ENCODE data around the gene MICAL3.

Gene MICAL3

GRCh38 chr22:17779286-17780115 lies 244.9 kb downstream of the MICAL3 start:
- H3K4me3 ChIP-seq (ENCODE audit: low read depth in 1 of 5, low read length in 5 of 5) = no peak overlapping the region
- no peaks in the 10 kb centered on the region for H3K9me3 ChIP-seq (ENCODE audit: control insufficient read depth in 5 of 5, low read length in 5 of 5)
- H3K27me3 ChIP-seq (ENCODE audit: control insufficient read depth in 5 of 5, insufficient read depth in 4 of 5, low read length in 5 of 5) = peaks cover 0 to 12% (median 0%) of the 10 kb centered on the region in 5 donors
- no peak overlapping the region for H3K27ac ChIP-seq (ENCODE audit: low read depth, low read length)
- H3K4me1 ChIP-seq (ENCODE audit: control insufficient read depth in 5 of 5, insufficient read depth in 5 of 5, low read length in 5 of 5) = peaks cover 7 to 48% (median 20%) of the 10 kb centered on the region in 5 donors
- H3K36me3 ChIP-seq (ENCODE audit: control insufficient read depth in 5 of 5, insufficient read depth in 5 of 5, low read length in 5 of 5) = no peaks in the 10 kb centered on the region
- no peak overlapping the region for H3K9ac ChIP-seq (ENCODE audit: low read length in 5 of 5)

GRCh38 chr22:17778412-17778976 lies 245.9 kb downstream of the MICAL3 start:
- Histone ChIP-seq H3K27me3 (ENCODE audit: control insufficient read depth in 5 of 5, insufficient read depth in 4 of 5, low read length in 5 of 5) (peaks cover 0 to 12% (median 0%) of the 10 kb centered on the region in 5 donors), H3K4me1 (ENCODE audit: control insufficient read depth in 5 of 5, insufficient read depth in 5 of 5, low read length in 5 of 5) (peaks cover 7 to 51% (median 23%) of the 10 kb centered on the region in 5 donors), H3K27ac (ENCODE audit: low read depth, low read length) (no peak overlapping the region), H3K9me3 (ENCODE audit: control insufficient read depth in 5 of 5, low read length in 5 of 5) (no peaks in the 10 kb centered on the region), H3K4me3 (ENCODE audit: low read depth in 1 of 5, low read length in 5 of 5) (no peak overlapping the region), H3K36me3 (ENCODE audit: control insufficient read depth in 5 of 5, insufficient read depth in 5 of 5, low read length in 5 of 5) (no peaks in the 10 kb centered on the region), H3K9ac (ENCODE audit: low read length in 5 of 5) (no peak overlapping the region)

GRCh38 chr22:17777717-17778044 lies 246.7 kb downstream of the MICAL3 start:
- Histone ChIP-seq H3K27ac (ENCODE audit: low read depth, low read length) (peak overlapping the region; percentile 15), H3K27me3 (ENCODE audit: control insufficient read depth in 5 of 5, insufficient read depth in 4 of 5, low read length in 5 of 5) (peaks cover 0 to 12% (median 0%) of the 10 kb centered on the region in 5 donors), H3K36me3 (ENCODE audit: control insufficient read depth in 5 of 5, insufficient read depth in 5 of 5, low read length in 5 of 5) (no peaks in the 10 kb centered on the region), H3K9ac (ENCODE audit: low read length in 5 of 5) (peak overlapping the region in 3 of 5 donors; percentile 15 to 51 (median 34)), H3K9me3 (ENCODE audit: control insufficient read depth in 5 of 5, low read length in 5 of 5) (no peaks in the 10 kb centered on the region), H3K4me3 (ENCODE audit: low read depth in 1 of 5, low read length in 5 of 5) (peak overlapping the region; percentile 10 to 54 (median 41)), H3K4me1 (ENCODE audit: control insufficient read depth in 5 of 5, insufficient read depth in 5 of 5, low read length in 5 of 5) (peaks cover 7 to 56% (median 32%) of the 10 kb centered on the region in 5 donors)

GRCh38 chr22:17777005-17777716 lies 247.2 kb downstream of the MICAL3 start:
- peak overlapping the region in 3 of 5 donors; percentile 34 to 57 (median 51) for H3K9ac ChIP-seq (ENCODE audit: low read length in 5 of 5)
- no peaks in the 10 kb centered on the region for H3K36me3 ChIP-seq (ENCODE audit: control insufficient read depth in 5 of 5, insufficient read depth in 5 of 5, low read length in 5 of 5)
- no peaks in the 10 kb centered on the region for H3K9me3 ChIP-seq (ENCODE audit: control insufficient read depth in 5 of 5, low read length in 5 of 5)
- H3K4me1 ChIP-seq (ENCODE audit: control insufficient read depth in 5 of 5, insufficient read depth in 5 of 5, low read length in 5 of 5) = peaks cover 7 to 57% (median 34%) of the 10 kb centered on the region in 5 donors
- H3K27ac ChIP-seq (ENCODE audit: low read depth, low read length) = peak overlapping the region; percentile 15
- peaks cover 0 to 10% (median 0%) of the 10 kb centered on the region in 5 donors for H3K27me3 ChIP-seq (ENCODE audit: control insufficient read depth in 5 of 5, insufficient read depth in 4 of 5, low read length in 5 of 5)
- peak overlapping the region; percentile 40 to 54 (median 46) for H3K4me3 ChIP-seq (ENCODE audit: low read depth in 1 of 5, low read length in 5 of 5)

GRCh38 chr22:17775781-17776465 lies 248.4 kb downstream of the MICAL3 start:
- Histone ChIP-seq H3K9me3 (ENCODE audit: control insufficient read depth in 5 of 5, low read length in 5 of 5) (no peaks in the 10 kb centered on the region), H3K4me1 (ENCODE audit: control insufficient read depth in 5 of 5, insufficient read depth in 5 of 5, low read length in 5 of 5) (peaks cover 4 to 51% (median 27%) of the 10 kb centered on the region in 5 donors), H3K4me3 (ENCODE audit: low read depth in 1 of 5, low read length in 5 of 5) (no peak overlapping the region), H3K27ac (ENCODE audit: low read depth, low read length) (no peak overlapping the region), H3K36me3 (ENCODE audit: control insufficient read depth in 5 of 5, insufficient read depth in 5 of 5, low read length in 5 of 5) (no peaks in the 10 kb centered on the region), H3K9ac (ENCODE audit: low read length in 5 of 5) (no peak overlapping the region), H3K27me3 (ENCODE audit: control insufficient read depth in 5 of 5, insufficient read depth in 4 of 5, low read length in 5 of 5) (peaks cover 0 to 6% (median 0%) of the 10 kb centered on the region in 5 donors)

GRCh38 chr22:17774926-17775685 lies 249.3 kb downstream of the MICAL3 start:
- no peak overlapping the region for H3K27ac ChIP-seq (ENCODE audit: low read depth, low read length)
- peaks cover 4 to 57% (median 32%) of the 10 kb centered on the region in 5 donors for H3K4me1 ChIP-seq (ENCODE audit: control insufficient read depth in 5 of 5, insufficient read depth in 5 of 5, low read length in 5 of 5)
- H3K4me3 ChIP-seq (ENCODE audit: low read depth in 1 of 5, low read length in 5 of 5) = peak overlapping the region in 3 of 5 donors; percentile 68 to 73 (median 72)
- peaks cover 0 to 4% (median 0%) of the 10 kb centered on the region in 5 donors for H3K27me3 ChIP-seq (ENCODE audit: control insufficient read depth in 5 of 5, insufficient read depth in 4 of 5, low read length in 5 of 5)
- no peaks in the 10 kb centered on the region for H3K36me3 ChIP-seq (ENCODE audit: control insufficient read depth in 5 of 5, insufficient read depth in 5 of 5, low read length in 5 of 5)
- H3K9ac ChIP-seq (ENCODE audit: low read length in 5 of 5) = peak overlapping the region in 3 of 5 donors; percentile 44 to 52 (median 49)
- no peaks in the 10 kb centered on the region for H3K9me3 ChIP-seq (ENCODE audit: control insufficient read depth in 5 of 5, low read length in 5 of 5)

GRCh38 chr22:17774206-17774925 lies 250.0 kb downstream of the MICAL3 start, which contains the start of gene BID:
BID (minus strand) TSS chr22:17774469; CDS start chr22:17750116, 24,353 bp downstream.
- H3K27me3 ChIP-seq (ENCODE audit: control insufficient read depth in 5 of 5, insufficient read depth in 4 of 5, low read length in 5 of 5) = no peaks in the 10 kb centered on the region
- no peaks in the 10 kb centered on the region for H3K9me3 ChIP-seq (ENCODE audit: control insufficient read depth in 5 of 5, low read length in 5 of 5)
- H3K4me1 ChIP-seq (ENCODE audit: control insufficient read depth in 5 of 5, insufficient read depth in 5 of 5, low read length in 5 of 5) = peaks cover 4 to 65% (median 40%) of the 10 kb centered on the region in 5 donors
- no peaks in the 10 kb centered on the region for H3K36me3 ChIP-seq (ENCODE audit: control insufficient read depth in 5 of 5, insufficient read depth in 5 of 5, low read length in 5 of 5)
- peak within 1 kb of the TSS in 4 of 5 donors; percentile 68 to 78 (median 72) for H3K9ac ChIP-seq (ENCODE audit: low read length in 5 of 5)
- peak within 1 kb of the TSS; percentile 68 to 74 (median 72) for H3K4me3 ChIP-seq (ENCODE audit: low read depth in 1 of 5, low read length in 5 of 5)
- H3K27ac ChIP-seq (ENCODE audit: low read depth, low read length) = no peak within 1 kb of the TSS

GRCh38 chr22:17773606-17774205 lies 250.7 kb downstream of the MICAL3 start:
- Histone ChIP-seq H3K9ac (ENCODE audit: low read length in 5 of 5) (peak overlapping the region in 4 of 5 donors; percentile 68 to 78 (median 72)), H3K4me3 (ENCODE audit: low read depth in 1 of 5, low read length in 5 of 5) (peak overlapping the region; percentile 62 to 74 (median 72)), H3K27me3 (ENCODE audit: control insufficient read depth in 5 of 5, insufficient read depth in 4 of 5, low read length in 5 of 5) (no peaks in the 10 kb centered on the region), H3K9me3 (ENCODE audit: control insufficient read depth in 5 of 5, low read length in 5 of 5) (no peaks in the 10 kb centered on the region), H3K36me3 (ENCODE audit: control insufficient read depth in 5 of 5, insufficient read depth in 5 of 5, low read length in 5 of 5) (no peaks in the 10 kb centered on the region), H3K27ac (ENCODE audit: low read depth, low read length) (no peak overlapping the region), H3K4me1 (ENCODE audit: control insufficient read depth in 5 of 5, insufficient read depth in 5 of 5, low read length in 5 of 5) (peaks cover 4 to 68% (median 43%) of the 10 kb centered on the region in 5 donors)
